Stomach (tissue), 4 donors: ENCODE data around the gene ANO1.

Experiments used
- CTCF ChIP-seq, 7 experiments: fragments of 450-650 bp in 4 of 7; fragments of 200-600 bp in 3 of 7; sonication (generic) in 3 of 7; IDR thresholded peaks; one replicate each; pipeline ENCODE4 v1.5.1; 2016 to 2019; ENCODE audit warnings: antibody characterized with exemption in 7 of 7, control low read depth in 2 of 7, mild to moderate bottlenecking in 1 of 7
- POLR2A ChIP-seq, 4 donors: fragments of 450-650 bp; IDR thresholded peaks; one replicate each; pipeline ENCODE4 v1.6.1; 2016; ENCODE audit warnings: antibody characterized with exemption in 4 of 4, control low read depth in 2 of 4, mild to moderate bottlenecking in 1 of 4, moderate library complexity in 1 of 4
- POLR2AphosphoS5 ChIP-seq, 3 donors: sonication (generic); formaldehyde crosslinking; IDR thresholded peaks; one replicate each; pipeline ENCODE4 v1.6.1; 2016; ENCODE audit warnings: antibody characterized with exemption in 3 of 3

DNA sequence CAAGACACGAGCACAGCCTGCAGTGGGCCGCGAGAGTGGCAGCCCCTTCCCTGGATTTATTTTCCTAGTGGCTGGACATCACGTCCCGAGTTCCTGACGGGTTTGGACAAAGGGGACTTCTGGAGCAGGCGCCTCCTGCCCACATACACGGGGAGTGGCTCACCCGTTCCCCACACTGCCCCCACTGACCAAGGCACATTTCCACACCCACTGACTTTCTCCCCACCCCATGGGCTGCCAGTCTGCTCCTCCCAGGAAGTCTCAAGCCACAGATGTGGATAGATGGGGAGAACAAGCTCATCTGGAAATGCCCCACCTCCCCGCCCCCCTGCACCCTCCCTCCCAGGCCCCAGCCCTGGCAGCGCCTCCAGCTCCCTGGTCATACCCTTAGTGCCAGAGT is 91.0 kb downstream of the ANO1 start:
- no peak for TF ChIP-seq CTCF (IDR thresholded peaks at IDR 0.05)
- no peak for TF ChIP-seq POLR2AphosphoS5 (IDR thresholded peaks at IDR 0.05)
- TF ChIP-seq POLR2A (IDR thresholded peaks at IDR 0.05): no peak
